ENCODE results near the gene PCNX3.

Gene PCNX3

DNA sequence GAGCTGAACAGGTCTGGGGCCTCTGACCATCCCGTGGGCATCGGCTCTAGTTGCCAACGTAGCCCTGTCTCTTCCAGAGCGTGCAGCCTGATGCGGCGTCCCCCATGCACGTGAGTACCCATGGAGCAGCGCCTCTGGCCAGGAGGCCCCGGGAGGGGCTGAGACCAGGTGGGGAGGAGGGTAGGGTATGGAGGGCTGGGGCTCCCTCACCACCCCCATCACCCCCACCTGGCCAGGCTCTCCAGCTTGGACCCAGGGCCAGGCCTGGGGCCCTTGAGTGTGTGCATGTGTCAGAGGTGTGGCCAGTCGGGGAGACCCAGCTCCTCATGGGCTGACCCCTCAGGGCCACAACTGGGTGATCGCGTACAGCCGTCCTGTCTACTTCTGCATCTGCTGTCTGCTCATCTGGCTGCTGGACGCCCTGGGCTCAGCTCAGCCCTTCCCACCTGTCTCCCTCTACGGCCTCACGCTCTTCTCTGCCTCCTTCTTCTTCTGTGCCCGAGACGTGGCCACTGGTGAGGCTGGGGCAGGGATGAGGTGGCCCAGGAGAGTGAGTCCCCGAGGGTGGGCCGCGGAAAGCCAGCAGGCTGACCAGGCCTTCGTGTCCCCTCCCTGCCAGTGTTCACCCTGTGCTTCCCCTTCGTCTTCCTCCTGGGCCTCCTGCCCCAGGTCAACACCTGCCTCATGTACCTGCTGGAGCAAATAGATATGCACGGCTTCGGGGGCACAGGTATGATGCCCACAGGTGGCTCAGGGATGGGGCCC is 8.5 kb downstream of the PCNX3 start:
- TF ChIP-seq, protein P1, sequence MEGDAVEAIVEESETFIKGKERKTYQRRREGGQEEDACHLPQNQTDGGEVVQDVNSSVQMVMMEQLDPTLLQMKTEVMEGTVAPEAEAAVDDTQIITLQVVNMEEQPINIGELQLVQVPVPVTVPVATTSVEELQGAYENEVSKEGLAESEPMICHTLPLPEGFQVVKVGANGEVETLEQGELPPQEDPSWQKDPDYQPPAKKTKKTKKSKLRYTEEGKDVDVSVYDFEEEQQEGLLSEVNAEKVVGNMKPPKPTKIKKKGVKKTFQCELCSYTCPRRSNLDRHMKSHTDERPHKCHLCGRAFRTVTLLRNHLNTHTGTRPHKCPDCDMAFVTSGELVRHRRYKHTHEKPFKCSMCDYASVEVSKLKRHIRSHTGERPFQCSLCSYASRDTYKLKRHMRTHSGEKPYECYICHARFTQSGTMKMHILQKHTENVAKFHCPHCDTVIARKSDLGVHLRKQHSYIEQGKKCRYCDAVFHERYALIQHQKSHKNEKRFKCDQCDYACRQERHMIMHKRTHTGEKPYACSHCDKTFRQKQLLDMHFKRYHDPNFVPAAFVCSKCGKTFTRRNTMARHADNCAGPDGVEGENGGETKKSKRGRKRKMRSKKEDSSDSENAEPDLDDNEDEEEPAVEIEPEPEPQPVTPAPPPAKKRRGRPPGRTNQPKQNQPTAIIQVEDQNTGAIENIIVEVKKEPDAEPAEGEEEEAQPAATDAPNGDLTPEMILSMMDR (conservative IDR thresholded peaks at IDR 0.05; ENCODE audit: low read length), result no peak
- TF ChIP-seq EZH2phosphoT487 (IDR thresholded peaks at IDR 0.05; ENCODE audit: borderline replicate concordance), result no peak
- H3K4me1 ChIP-seq (ENCODE audit: insufficient read depth, low read length, poor library complexity, severe bottlenecking), result no peaks in the 10 kb centered on the region
- no peaks in the 10 kb centered on the region for H3K9me2 ChIP-seq (replicated peaks; ENCODE audit: low read depth, low read length)
- no peaks in the 10 kb centered on the region for H3F3A ChIP-seq (ENCODE audit: low read depth)
- H3K9me3 ChIP-seq (ENCODE audit: insufficient read depth, low read depth, low read length), result no peaks in the 10 kb centered on the region
- H3K9ac ChIP-seq (ENCODE audit: low read depth, low read length, poor library complexity, severe bottlenecking), result no peak overlapping the region
- H3K27me3 ChIP-seq (ENCODE audit: insufficient read depth, low read length, poor library complexity, severe bottlenecking), result no peaks in the 10 kb centered on the region
- H3K4me2 ChIP-seq (ENCODE audit: low read depth, low read length, poor library complexity, severe bottlenecking), result no peak overlapping the region
- H3K79me2 ChIP-seq (ENCODE audit: insufficient read depth, low read length), result peaks cover 18% of the 10 kb centered on the region; the same call in 1 of the 2 replicates
- H2AFZ ChIP-seq (ENCODE audit: low read length), result no peak overlapping the region
- peaks cover 58% of the 10 kb centered on the region; the same call in 1 of the 2 replicates for H3K36me3 ChIP-seq (ENCODE audit: insufficient read depth, low read length)
- no peak overlapping the region for H3K4me3 ChIP-seq (ENCODE audit: low read length, poor library complexity, severe bottlenecking)
- H4K20me1 ChIP-seq (ENCODE audit: insufficient read depth, low read length, poor library complexity, severe bottlenecking), result peaks cover under 1% of the 10 kb centered on the region

DNA sequence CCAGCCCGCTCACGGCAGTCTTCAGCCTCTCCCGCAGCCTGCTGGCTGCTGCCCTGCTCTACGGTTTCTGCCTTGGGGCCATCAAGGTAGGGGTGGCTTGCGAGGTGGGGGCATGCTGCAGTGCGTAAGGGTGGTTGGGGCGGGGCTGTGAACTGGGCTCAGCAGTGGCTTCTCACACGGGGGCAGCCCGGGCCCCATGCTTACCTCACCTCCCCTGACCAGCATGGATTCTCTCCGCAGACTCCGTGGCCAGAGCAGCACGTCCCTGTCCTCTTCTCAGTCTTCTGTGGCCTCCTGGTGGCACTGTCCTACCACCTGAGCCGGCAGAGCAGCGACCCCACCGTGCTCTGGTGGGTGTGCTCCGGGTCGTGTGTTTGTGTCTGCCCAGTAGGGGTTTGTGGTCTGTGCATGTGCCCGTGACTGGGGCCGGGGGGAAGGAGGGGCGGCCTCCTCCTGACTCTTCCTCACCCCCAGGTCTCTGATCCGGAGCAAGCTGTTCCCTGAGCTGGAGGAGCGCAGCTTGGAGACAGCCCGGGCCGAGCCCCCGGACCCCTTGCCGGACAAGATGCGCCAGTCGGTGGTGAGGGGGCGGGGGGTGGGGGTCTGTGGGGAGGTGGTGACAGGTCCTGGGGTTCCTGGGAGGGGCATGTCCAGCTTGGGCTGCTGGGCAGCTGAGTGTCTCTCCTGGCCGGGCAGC is 9.5 kb downstream of the PCNX3 start:
- H3K9me2 ChIP-seq (replicated peaks; ENCODE audit: low read depth, low read length), result no peaks in the 10 kb centered on the region
- no peak overlapping the region for H3K4me2 ChIP-seq (ENCODE audit: low read depth, low read length, poor library complexity, severe bottlenecking)
- peaks cover 8% of the 10 kb centered on the region; the same call in 1 of the 2 replicates for H3K79me2 ChIP-seq (ENCODE audit: insufficient read depth, low read length)
- H3K9me3 ChIP-seq (ENCODE audit: insufficient read depth, low read depth, low read length), result no peaks in the 10 kb centered on the region
- no peak overlapping the region for H2AFZ ChIP-seq (ENCODE audit: low read length)
- no peak overlapping the region for H3K9ac ChIP-seq (ENCODE audit: low read depth, low read length, poor library complexity, severe bottlenecking)
- no peaks in the 10 kb centered on the region for H3K27me3 ChIP-seq (ENCODE audit: insufficient read depth, low read length, poor library complexity, severe bottlenecking)
- H3K4me1 ChIP-seq (ENCODE audit: insufficient read depth, low read length, poor library complexity, severe bottlenecking), result no peaks in the 10 kb centered on the region
- H4K20me1 ChIP-seq (ENCODE audit: insufficient read depth, low read length, poor library complexity, severe bottlenecking), result no peaks in the 10 kb centered on the region
- no peak overlapping the region for H3K4me3 ChIP-seq (ENCODE audit: low read length, poor library complexity, severe bottlenecking)
- H3F3A ChIP-seq (ENCODE audit: low read depth), result no peaks in the 10 kb centered on the region
- no peak for TF ChIP-seq EZH2phosphoT487 (IDR thresholded peaks at IDR 0.05; ENCODE audit: borderline replicate concordance)
- TF ChIP-seq, protein P1 (conservative IDR thresholded peaks at IDR 0.05; ENCODE audit: low read length), result no peak
- H3K36me3 ChIP-seq (ENCODE audit: insufficient read depth, low read length), result peaks cover 59% of the 10 kb centered on the region; the same call in 1 of the 2 replicates

DNA sequence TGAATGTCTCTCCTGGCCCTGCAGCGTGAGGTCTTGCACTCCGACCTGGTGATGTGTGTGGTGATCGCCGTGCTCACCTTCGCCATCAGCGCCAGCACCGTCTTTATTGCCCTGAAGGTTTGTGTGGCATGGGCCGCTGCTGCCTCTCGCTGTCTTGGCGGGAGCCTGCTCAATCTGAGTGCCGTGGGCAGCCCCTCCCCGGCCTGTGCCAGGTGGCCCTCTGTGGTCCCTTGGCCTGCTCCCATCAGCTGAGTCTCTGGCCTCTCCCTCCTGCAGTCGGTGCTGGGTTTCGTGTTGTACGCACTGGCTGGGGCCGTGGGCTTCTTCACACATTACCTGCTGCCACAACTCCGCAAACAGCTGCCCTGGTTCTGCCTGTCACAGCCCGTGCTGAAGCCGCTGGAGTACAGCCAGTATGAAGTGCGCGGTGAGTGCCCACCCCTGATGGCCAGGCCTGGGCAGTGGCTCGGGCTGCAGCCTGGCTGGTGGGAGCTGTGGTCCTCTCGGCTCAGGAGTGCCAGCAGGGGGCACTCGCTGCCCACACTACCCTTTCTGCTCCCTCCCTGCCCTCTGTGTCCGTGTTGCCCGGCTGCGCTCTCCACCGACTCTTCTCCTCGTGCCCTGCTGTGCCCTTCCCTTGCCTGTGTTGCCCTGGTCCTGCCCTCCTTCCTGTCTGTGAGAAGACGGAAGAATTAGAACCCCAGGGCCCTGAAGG is 10.2 kb downstream of the PCNX3 start:
- no peak for TF ChIP-seq EZH2phosphoT487 (IDR thresholded peaks at IDR 0.05; ENCODE audit: borderline replicate concordance)
- TF ChIP-seq, protein P1 (conservative IDR thresholded peaks at IDR 0.05; ENCODE audit: low read length), result peak; percentile 62
- Histone ChIP-seq H3K27me3 (ENCODE audit: insufficient read depth, low read length, poor library complexity, severe bottlenecking) (no peaks in the 10 kb centered on the region), H4K20me1 (ENCODE audit: insufficient read depth, low read length, poor library complexity, severe bottlenecking) (no peaks in the 10 kb centered on the region), H3K4me2 (ENCODE audit: low read depth, low read length, poor library complexity, severe bottlenecking) (no peak overlapping the region), H3K4me1 (ENCODE audit: insufficient read depth, low read length, poor library complexity, severe bottlenecking) (no peaks in the 10 kb centered on the region), H3K9me2 (replicated peaks; ENCODE audit: low read depth, low read length) (no peaks in the 10 kb centered on the region), H3K79me2 (ENCODE audit: insufficient read depth, low read length) (peaks cover 2% of the 10 kb centered on the region; the same call in 1 of the 2 replicates), H2AFZ (ENCODE audit: low read length) (no peak overlapping the region), H3K9ac (ENCODE audit: low read depth, low read length, poor library complexity, severe bottlenecking) (no peak overlapping the region), H3K36me3 (ENCODE audit: insufficient read depth, low read length) (peaks cover 56% of the 10 kb centered on the region; the same call in 1 of the 2 replicates), H3K9me3 (ENCODE audit: insufficient read depth, low read depth, low read length) (no peaks in the 10 kb centered on the region), H3K4me3 (ENCODE audit: low read length, poor library complexity, severe bottlenecking) (no peak overlapping the region), H3F3A (ENCODE audit: low read depth) (no peaks in the 10 kb centered on the region)
